Osteoblast (primary cell): ENCODE data around the gene FSTL4. TPM values are rescaled to one million over a fixed set of nuclear protein-coding genes. Genes with fewer than 3 reads are reported as not detected.

Experiments
- DNase-seq: peaks from one replicate; pipeline ENCODE4 v3.0.0; 2011; ENCODE audit warnings: low spot score, mixed read lengths; ENCODE audit not compliant: insufficient read length; ENCODE audit errors: missing footprints
- H2AFZ ChIP-seq: 2 replicates; pipeline ENCODE4 v1.6.0; 2011; ENCODE audit warnings: mild to moderate bottlenecking, low read length
- H3K27ac ChIP-seq: 2 replicates; pipeline ENCODE4 v1.5.1; 2011; ENCODE audit warnings: mild to moderate bottlenecking, low read depth, low read length, moderate library complexity
- H3K27me3 ChIP-seq: 2 replicates; pipeline ENCODE4 v1.6.0; 2012; ENCODE audit warnings: mild to moderate bottlenecking, control low read depth, inconsistent platforms, low read length, moderate library complexity; ENCODE audit not compliant: insufficient read depth
- H3K36me3 ChIP-seq: 2 replicates; pipeline ENCODE4 v1.5.1; 2011; ENCODE audit warnings: mild to moderate bottlenecking, low read length, control low read depth, moderate library complexity; ENCODE audit not compliant: insufficient read depth
- H3K4me1 ChIP-seq: 2 replicates; pipeline ENCODE4 v1.5.1; 2011; ENCODE audit warnings: mild to moderate bottlenecking, low read length, control low read depth, moderate library complexity; ENCODE audit not compliant: insufficient read depth
- H3K4me2 ChIP-seq: 2 replicates; pipeline ENCODE4 v1.6.0; 2011; ENCODE audit warnings: mild to moderate bottlenecking, low read length; ENCODE audit not compliant: insufficient read depth
- H3K4me3 ChIP-seq: fragments of 200-600 bp; sonication (generic); 3 replicates; pipeline ENCODE4 v1.5.1; 2012; ENCODE audit warnings: mild to moderate bottlenecking, low read length, inconsistent platforms; ENCODE audit not compliant: insufficient read depth
- H3K79me2 ChIP-seq: 2 replicates; pipeline ENCODE4 v1.6.0; 2012; ENCODE audit warnings: mild to moderate bottlenecking, low read length, control low read depth, inconsistent platforms; ENCODE audit not compliant: insufficient read depth
- H3K9me3 ChIP-seq: 2 replicates; pipeline ENCODE4 v1.5.1; 2011; ENCODE audit warnings: low read depth, low read length, control low read depth
- H4K20me1 ChIP-seq: 2 replicates; pipeline ENCODE4 v1.6.0; 2012; ENCODE audit warnings: mild to moderate bottlenecking, low read length, control low read depth; ENCODE audit not compliant: insufficient read depth
- total RNA-seq: library from RNA; depleted of rRNA; stranded (reverse); fragments of >200 nt; gene quantifications from 2 replicates; pipeline ENCODE4 v1.2.3, GENCODE V29; 2012
- TF ChIP-seq, protein P1 (sequence below): IDR thresholded peaks from 2 replicates; pipeline ENCODE4 v1.5.1; 2011; ENCODE audit warnings: mild to moderate bottlenecking, low read depth, low read length, moderate library complexity; ENCODE audit errors: extremely low read depth

FSTL4 gene
- total RNA-seq, 1 donor, result not detected

DNA sequence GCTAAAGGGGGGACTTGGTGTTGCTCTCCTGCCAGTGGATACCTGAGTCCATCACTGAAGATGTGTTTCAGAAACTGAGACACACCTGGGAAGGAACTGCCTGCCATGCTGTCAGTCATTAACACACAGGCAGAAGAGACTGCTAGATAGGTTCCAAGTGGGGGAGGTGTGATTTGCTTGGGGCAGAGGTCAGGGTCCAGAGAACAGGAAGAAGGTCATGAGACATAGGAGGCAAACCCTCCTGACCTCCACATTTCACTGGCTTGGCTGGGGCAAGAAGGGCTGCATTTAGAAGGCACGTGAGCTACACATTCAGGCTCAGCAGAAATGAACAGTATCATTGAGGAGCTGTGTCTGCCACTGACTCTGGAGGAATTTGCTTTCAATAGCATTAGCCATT is 344.7 kb downstream of the FSTL4 start:
- H4K20me1 ChIP-seq, result no peaks in the 10 kb centered on the region
- DNase-seq, result no peak
- H3K27me3 ChIP-seq, result peaks cover 4% of the 10 kb centered on the region
- H3K4me1 ChIP-seq, result peaks cover 5% of the 10 kb centered on the region
- H3K4me3 ChIP-seq, result no peak overlapping the region
- H3K79me2 ChIP-seq, result no peaks in the 10 kb centered on the region
- TF ChIP-seq, protein P1, sequence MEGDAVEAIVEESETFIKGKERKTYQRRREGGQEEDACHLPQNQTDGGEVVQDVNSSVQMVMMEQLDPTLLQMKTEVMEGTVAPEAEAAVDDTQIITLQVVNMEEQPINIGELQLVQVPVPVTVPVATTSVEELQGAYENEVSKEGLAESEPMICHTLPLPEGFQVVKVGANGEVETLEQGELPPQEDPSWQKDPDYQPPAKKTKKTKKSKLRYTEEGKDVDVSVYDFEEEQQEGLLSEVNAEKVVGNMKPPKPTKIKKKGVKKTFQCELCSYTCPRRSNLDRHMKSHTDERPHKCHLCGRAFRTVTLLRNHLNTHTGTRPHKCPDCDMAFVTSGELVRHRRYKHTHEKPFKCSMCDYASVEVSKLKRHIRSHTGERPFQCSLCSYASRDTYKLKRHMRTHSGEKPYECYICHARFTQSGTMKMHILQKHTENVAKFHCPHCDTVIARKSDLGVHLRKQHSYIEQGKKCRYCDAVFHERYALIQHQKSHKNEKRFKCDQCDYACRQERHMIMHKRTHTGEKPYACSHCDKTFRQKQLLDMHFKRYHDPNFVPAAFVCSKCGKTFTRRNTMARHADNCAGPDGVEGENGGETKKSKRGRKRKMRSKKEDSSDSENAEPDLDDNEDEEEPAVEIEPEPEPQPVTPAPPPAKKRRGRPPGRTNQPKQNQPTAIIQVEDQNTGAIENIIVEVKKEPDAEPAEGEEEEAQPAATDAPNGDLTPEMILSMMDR, result no peak
- no peak overlapping the region for H2AFZ ChIP-seq
- no peaks in the 10 kb centered on the region for H3K36me3 ChIP-seq
- H3K4me2 ChIP-seq, result no peak overlapping the region
- no peaks in the 10 kb centered on the region for H3K9me3 ChIP-seq
- H3K27ac ChIP-seq, result no peak overlapping the region

GRCh38 chr5:133266966-133267365 is 345.4 kb downstream of the FSTL4 start:
- no peaks in the 10 kb centered on the region for H3K36me3 ChIP-seq
- H3K4me3 ChIP-seq, result no peak overlapping the region
- peaks cover 4% of the 10 kb centered on the region for H3K27me3 ChIP-seq
- no peak overlapping the region for H3K4me2 ChIP-seq
- H2AFZ ChIP-seq, result no peak overlapping the region
- no peaks in the 10 kb centered on the region for H4K20me1 ChIP-seq
- no peaks in the 10 kb centered on the region for H3K9me3 ChIP-seq
- no peaks in the 10 kb centered on the region for H3K79me2 ChIP-seq
- H3K27ac ChIP-seq, result no peak overlapping the region
- DNase-seq, result no peak
- peaks cover 5% of the 10 kb centered on the region for H3K4me1 ChIP-seq
- TF ChIP-seq, protein P1, result no peak

- Histone ChIP-seq H2AFZ (no peak overlapping the region), H3K4me1 (peaks cover 5% of the 10 kb centered on the region), H4K20me1 (no peaks in the 10 kb centered on the region), H3K4me2 (no peak overlapping the region), H3K36me3 (no peaks in the 10 kb centered on the region), H3K27ac (no peak overlapping the region), H3K9me3 (no peaks in the 10 kb centered on the region), H3K27me3 (peaks cover 4% of the 10 kb centered on the region), H3K4me3 (no peak overlapping the region), H3K79me2 (no peaks in the 10 kb centered on the region)
- TF ChIP-seq, protein P1, result no peak
- no peak for DNase-seq
Measured at GRCh38 chr5:133266527-133266878, 345.8 kb downstream of the FSTL4 start.

DNA sequence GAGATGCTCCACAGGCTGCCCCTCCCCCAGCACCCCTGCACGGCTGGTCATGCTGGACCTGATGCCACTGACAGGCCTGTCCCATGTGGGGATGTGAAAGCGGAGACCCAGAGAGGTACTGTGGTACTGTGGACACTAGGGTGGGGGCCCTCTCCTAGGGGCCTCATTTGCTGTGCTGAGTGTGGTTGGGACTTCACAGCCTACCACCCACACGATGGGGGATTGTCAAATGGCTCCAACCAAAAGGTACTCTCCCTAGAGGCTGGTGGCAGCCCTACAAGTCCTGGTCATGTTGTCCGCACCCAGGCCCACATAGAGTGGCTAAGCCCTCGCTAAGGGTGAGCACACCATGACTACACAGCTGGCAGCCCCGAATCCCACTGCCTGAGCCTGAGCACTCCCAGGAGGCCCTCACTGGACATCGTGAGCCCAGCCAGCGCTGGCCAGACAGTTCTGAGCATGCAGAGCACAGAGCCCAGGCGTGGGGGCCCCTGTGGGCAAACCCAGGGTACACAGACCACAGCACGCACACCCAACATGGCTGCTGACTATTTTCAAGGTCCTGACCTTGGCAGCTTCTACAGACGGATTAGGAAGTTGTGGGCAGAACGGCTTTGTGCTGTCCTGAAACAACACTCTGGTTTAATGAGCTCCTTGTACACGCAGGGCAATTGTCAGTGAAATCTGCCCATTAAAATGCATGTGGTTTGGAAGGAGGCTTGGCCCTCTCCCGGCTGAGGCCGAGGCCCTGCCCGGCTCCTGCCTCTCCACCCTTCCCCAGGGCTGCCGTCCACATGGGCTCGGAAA is 346.4 kb downstream of the FSTL4 start:
- Histone ChIP-seq H3K79me2 (no peaks in the 10 kb centered on the region), H3K4me1 (peaks cover 5% of the 10 kb centered on the region), H3K27me3 (peaks cover 4% of the 10 kb centered on the region), H4K20me1 (no peaks in the 10 kb centered on the region), H2AFZ (peak overlapping the region; percentile 35), H3K4me3 (no peak overlapping the region), H3K9me3 (no peaks in the 10 kb centered on the region), H3K36me3 (no peaks in the 10 kb centered on the region), H3K27ac (no peak overlapping the region), H3K4me2 (no peak overlapping the region)
- DNase-seq, result no peak
- TF ChIP-seq, protein P1, result no peak
